ENCODE results near the gene ZNF718.
"Not testable (repeated sequence)": the region's sequence is repeated elsewhere in the genome, so short reads cannot be mapped to it uniquely, and the experiment has no call there.

Gene ZNF718

DNA sequence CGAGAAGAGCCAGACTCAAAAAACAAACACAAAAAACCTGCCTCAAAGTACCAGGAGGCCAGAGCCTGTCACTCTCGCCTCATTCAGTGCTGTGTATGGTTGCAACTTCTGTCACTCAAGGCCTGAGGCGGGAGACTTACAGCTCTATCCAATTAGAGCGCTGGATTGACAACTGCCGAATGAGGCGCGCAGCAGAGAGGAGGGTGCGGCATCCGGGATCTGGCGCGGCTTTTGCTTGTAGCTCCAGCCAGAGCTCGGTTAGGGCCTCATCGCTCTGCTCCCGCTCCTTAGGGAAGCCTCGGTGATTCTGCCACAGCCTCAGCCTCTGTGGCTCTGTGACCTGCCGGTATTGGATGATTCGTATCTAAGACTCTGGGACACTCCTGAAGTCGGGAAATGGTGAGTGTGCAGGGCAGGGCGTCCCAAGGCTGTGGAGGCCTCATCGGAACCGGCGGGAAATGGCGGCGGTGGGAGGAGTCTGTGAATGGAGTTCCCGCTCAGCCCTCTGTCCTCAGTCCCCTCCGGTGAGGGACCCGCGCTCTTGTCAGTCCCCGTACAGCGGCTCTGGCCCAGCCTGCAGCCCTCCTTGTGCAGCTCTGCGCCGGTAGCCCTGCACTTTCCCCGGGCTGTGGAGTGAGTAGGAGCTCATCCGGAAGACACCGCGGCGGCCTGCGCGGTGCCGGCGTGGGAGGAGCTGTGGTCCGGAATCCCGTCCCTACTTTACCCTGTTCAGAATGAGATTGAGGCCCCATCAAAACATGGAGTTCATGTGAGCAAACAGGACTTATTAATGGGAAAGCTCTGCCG, at the start of gene ZNF718:
Gene ZNF718, plus strand, starts transcription at position 227 of the 807 bp plus-strand sequence. Its CDS starts 170 bp downstream, at position 397.
- H3K36me3 ChIP-seq (ENCODE audit: insufficient read depth), result no peaks in the 10 kb centered on the region
- no peaks in the 10 kb centered on the region for H3K79me2 ChIP-seq (ENCODE audit: insufficient read depth, low read depth)
- H3K4me2 ChIP-seq, result no peak within 1 kb of the TSS
- no peaks in the 10 kb centered on the region for H4K20me1 ChIP-seq (ENCODE audit: insufficient read depth)
- peak within 1 kb of the TSS; percentile 14; the same call in 1 of the 2 replicates for H2AFZ ChIP-seq (ENCODE audit: low read depth)
- H3K4me1 ChIP-seq (ENCODE audit: low read depth, poor library complexity, severe bottlenecking), result no peaks in the 10 kb centered on the region
- H3K9ac ChIP-seq, result peak within 1 kb of the TSS; percentile 52; the same call in 1 of the 2 replicates
- peak within 1 kb of the TSS; percentile 35 for H3K4me3 ChIP-seq (IDR thresholded peaks at IDR 0.05; ENCODE audit: insufficient read depth, low read depth, low read length)
- TF ChIP-seq, protein P1, sequence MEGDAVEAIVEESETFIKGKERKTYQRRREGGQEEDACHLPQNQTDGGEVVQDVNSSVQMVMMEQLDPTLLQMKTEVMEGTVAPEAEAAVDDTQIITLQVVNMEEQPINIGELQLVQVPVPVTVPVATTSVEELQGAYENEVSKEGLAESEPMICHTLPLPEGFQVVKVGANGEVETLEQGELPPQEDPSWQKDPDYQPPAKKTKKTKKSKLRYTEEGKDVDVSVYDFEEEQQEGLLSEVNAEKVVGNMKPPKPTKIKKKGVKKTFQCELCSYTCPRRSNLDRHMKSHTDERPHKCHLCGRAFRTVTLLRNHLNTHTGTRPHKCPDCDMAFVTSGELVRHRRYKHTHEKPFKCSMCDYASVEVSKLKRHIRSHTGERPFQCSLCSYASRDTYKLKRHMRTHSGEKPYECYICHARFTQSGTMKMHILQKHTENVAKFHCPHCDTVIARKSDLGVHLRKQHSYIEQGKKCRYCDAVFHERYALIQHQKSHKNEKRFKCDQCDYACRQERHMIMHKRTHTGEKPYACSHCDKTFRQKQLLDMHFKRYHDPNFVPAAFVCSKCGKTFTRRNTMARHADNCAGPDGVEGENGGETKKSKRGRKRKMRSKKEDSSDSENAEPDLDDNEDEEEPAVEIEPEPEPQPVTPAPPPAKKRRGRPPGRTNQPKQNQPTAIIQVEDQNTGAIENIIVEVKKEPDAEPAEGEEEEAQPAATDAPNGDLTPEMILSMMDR (conservative IDR thresholded peaks at IDR 0.05; ENCODE audit: low read depth, low read length), result no peak
- no peaks in the 10 kb centered on the region for H3K27me3 ChIP-seq (ENCODE audit: insufficient read depth, low read depth)
- H3K27ac ChIP-seq, result peak within 1 kb of the TSS; percentile 42; the same call in 1 of the 2 replicates

DNA sequence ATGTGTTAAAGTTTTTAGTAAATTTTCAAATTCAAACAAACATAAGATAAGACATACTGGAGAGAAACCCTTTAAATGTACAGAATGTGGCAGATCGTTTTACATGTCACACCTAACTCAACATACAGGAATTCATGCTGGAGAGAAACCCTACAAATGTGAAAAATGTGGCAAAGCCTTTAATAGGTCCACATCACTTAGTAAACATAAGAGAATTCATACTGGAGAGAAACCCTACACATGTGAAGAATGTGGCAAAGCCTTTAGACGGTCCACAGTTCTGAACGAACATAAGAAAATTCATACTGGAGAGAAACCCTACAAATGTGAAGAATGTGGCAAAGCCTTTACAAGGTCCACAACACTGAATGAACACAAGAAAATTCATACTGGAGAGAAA, 38.4 kb upstream of the ZNF718 start:
- H3K4me1 ChIP-seq (ENCODE audit: low read depth, poor library complexity, severe bottlenecking), result no peaks in the 10 kb centered on the region
- no peak overlapping the region for H2AFZ ChIP-seq (ENCODE audit: low read depth)
- H3K9ac ChIP-seq, result no peak overlapping the region
- H4K20me1 ChIP-seq (ENCODE audit: insufficient read depth), result no peaks in the 10 kb centered on the region
- no peaks in the 10 kb centered on the region for H3K27me3 ChIP-seq (ENCODE audit: insufficient read depth, low read depth)
- H3K79me2 ChIP-seq (ENCODE audit: insufficient read depth, low read depth), result no peaks in the 10 kb centered on the region
- H3K36me3 ChIP-seq (ENCODE audit: insufficient read depth), result no peaks in the 10 kb centered on the region
- H3K4me3 ChIP-seq (IDR thresholded peaks at IDR 0.05; ENCODE audit: insufficient read depth, low read depth, low read length), result no peak overlapping the region
- H3K4me2 ChIP-seq, result no peak overlapping the region
- TF ChIP-seq, protein P1 (conservative IDR thresholded peaks at IDR 0.05; ENCODE audit: low read depth, low read length), result no peak
- no peak overlapping the region for H3K27ac ChIP-seq

DNA sequence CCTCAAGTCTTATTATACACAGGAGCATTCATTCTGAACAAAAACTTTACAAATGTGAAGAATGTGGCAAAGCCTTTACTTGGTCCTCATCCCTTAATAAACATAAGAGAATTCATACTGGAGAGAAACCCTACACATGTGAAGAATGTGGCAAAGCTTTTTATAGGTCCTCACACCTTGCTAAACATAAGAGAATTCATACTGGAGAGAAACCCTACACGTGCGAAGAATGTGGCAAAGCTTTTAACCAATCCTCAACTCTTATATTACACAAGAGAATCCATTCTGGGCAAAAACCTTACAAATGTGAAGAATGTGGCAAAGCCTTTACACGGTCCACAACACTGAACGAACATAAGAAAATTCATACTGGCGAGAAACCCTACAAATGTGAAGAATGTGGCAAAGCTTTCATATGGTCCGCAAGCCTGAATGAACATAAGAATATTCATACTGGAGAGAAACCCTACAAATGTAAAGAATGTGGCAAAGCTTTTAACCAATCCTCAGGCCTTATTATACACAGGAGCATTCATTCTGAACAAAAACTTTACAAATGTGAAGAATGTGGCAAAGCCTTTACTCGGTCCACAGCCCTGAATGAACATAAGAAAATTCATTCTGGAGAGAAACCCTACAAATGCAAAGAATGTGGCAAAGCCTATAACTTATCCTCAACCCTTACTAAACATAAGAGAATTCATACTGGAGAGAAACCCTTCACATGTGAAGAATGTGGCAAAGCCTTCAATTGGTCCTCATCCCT, 37.6 kb upstream of the ZNF718 start:
- H3K9ac ChIP-seq; H3K79me2 ChIP-seq (ENCODE audit: insufficient read depth, low read depth); H2AFZ ChIP-seq (ENCODE audit: low read depth); H3K4me2 ChIP-seq; H3K27ac ChIP-seq; H3K27me3 ChIP-seq (ENCODE audit: insufficient read depth, low read depth); H3K36me3 ChIP-seq (ENCODE audit: insufficient read depth); H3K4me3 ChIP-seq (IDR thresholded peaks at IDR 0.05; ENCODE audit: insufficient read depth, low read depth, low read length); H3K4me1 ChIP-seq (ENCODE audit: low read depth, poor library complexity, severe bottlenecking); H4K20me1 ChIP-seq (ENCODE audit: insufficient read depth): not testable (repeated sequence)

DNA sequence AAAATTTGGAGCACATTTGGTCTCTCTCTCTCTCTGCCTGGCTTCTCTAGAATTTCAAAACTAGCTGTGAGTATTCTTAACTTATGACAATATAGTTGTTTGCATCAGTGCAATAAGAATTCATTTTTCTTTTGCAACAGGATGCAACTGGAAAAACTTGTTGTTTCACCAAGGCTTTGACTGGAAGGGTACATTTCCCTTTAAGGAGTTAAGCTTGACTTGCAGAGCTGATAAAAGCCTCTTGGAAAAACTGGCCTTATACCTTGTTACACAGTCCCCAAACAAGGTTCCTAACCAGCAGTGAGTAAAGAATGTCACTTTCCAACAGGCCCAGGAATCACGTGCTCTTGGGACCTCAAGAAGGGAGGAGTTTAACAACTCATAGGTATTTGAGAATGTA, 25.9 kb upstream of the ZNF718 start:
- TF ChIP-seq, protein P1 (conservative IDR thresholded peaks at IDR 0.05; ENCODE audit: low read depth, low read length), result no peak
- Histone ChIP-seq H3K79me2 (ENCODE audit: insufficient read depth, low read depth) (no peaks in the 10 kb centered on the region), H3K27ac (no peak overlapping the region), H3K4me1 (ENCODE audit: low read depth, poor library complexity, severe bottlenecking) (no peaks in the 10 kb centered on the region), H2AFZ (ENCODE audit: low read depth) (no peak overlapping the region), H3K27me3 (ENCODE audit: insufficient read depth, low read depth) (no peaks in the 10 kb centered on the region), H3K4me3 (IDR thresholded peaks at IDR 0.05; ENCODE audit: insufficient read depth, low read depth, low read length) (no peak overlapping the region), H3K36me3 (ENCODE audit: insufficient read depth) (no peaks in the 10 kb centered on the region), H4K20me1 (ENCODE audit: insufficient read depth) (no peaks in the 10 kb centered on the region), H3K9ac (no peak overlapping the region), H3K4me2 (no peak overlapping the region)
